Transverse colon (tissue), 4 donors: ENCODE results near the gene CA6.

ENCODE experiments used
- CTCF ChIP-seq, 5 experiments: fragments of 200-600 bp in 3 of 5; fragments of 450-650 bp in 2 of 5; sonication (generic) in 3 of 5; IDR thresholded peaks; 1 replicate in 2 of 5; 2 replicates in 3 of 5; pipeline ENCODE4 v1.5.1; 2016 to 2017; ENCODE audit warnings: antibody characterized with exemption in 5 of 5, inconsistent platforms in 3 of 5, mild to moderate bottlenecking in 2 of 5, moderate library complexity in 1 of 5
- POLR2AphosphoS5 ChIP-seq, 3 donors: sonication (generic); formaldehyde crosslinking; IDR thresholded peaks; one replicate each; pipeline ENCODE4 v1.6.1; 2016; ENCODE audit warnings: antibody characterized with exemption in 3 of 3

DNA sequence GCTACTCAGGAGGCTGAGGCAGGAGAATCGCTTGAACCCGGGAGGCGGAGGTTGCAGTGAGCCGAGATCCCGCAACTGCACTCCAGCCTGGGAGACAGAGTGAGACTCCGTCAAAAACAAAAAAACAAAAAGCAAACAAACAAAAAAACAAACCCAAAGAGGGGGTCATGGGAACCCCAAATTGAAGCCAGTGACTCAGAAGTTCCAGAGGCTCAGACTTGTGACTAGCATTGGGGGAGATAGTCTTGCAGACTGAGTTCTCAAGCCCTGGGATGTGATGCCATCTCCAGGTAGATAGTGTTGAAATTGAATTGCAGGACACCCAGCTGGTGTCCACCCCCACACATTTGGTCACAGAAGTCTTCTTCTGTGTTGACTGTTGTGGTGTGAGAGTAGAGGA is 42.3 kb upstream of the CA6 start:
- no peak for TF ChIP-seq CTCF (IDR thresholded peaks at IDR 0.05)
- TF ChIP-seq POLR2AphosphoS5 (IDR thresholded peaks at IDR 0.05): no peak
